Stimulated activated CD4-positive, alpha-beta T cell treated with anti-CD3 and anti-CD28 coated beads, Interleukin-1b, Interleukin-23, amount 100 ng/mL, for 1 hour (primary cell): Measurements from ENCODE around the gene MRPL28.
"Not testable (repeated sequence)": the region's sequence is repeated elsewhere in the genome, so short reads cannot be mapped to it uniquely, and the experiment has no call there.

ENCODE experiments used
- DNase-seq, 2 donors: peaks; one replicate each; pipeline ENCODE4 v3.0.0-alpha.2; 2020; ENCODE audit warnings: low read depth in 2 of 2

Gene MRPL28

DNA sequence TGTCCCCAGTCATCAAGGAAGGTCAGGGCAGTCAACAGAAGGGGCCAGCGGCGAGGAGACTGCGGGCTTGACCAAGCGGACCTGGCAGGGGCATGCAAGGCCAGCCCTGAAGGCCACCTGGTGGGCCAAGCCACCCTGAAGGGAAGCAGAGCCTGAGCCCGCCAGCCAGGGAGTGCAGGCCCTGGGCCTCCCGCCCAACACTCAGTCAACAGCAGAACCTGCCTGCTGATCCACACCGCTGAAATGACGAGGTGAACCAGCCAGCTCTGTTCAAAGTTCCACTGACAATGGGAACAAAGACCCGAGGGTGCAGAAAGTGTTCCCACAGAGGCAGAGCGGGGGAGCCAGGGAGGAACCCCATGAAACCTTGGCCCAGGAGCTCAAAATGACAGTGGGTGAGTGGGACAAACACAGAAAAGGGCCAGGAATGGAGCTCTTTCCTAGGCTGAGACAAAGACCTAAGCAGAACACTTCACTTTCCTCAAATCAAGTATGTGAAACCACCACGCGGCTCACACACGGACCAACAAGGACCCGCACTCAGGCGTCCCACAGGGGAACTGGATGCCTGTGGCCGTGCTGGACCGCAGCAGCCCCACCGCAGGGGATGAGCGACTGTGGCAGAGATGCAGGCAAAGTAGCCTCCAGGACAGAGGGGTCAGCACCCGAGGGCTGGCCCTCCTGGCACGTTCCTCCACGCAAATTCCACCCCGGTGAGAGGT lies 29.8 kb downstream of the MRPL28 start:
- no peak for DNase-seq

GRCh38 chr16:339680-340079 lies 30.7 kb downstream of the MRPL28 start:
- no peak for DNase-seq

DNA sequence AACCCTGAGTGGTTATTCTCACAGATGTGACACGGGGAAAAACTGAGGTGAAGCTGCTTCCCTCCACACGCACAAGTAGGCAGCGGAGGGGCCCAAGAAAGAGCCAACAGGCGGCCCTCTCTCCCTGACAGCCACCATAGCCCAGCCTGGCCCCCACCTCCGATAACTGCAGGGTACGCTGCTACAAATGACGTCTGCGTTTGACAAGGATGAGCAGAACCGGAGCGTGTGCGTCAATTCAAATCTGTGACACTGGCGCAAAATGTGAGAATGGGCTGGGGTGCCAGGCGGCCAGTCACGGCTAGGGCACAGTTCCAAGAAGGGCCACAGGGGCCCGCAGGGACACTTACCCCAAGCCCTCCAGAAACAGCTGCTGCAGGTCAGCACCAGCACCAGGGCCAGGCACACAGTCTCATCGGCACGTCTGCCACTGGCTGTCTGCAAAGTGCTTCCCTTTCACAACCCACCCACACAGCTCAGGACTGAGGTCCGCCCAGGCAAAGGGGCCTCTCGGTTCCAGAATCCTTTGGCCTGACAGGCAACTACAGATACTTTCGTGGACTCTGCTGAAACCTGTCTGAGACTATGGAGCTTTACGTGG lies 32.3 kb downstream of the MRPL28 start:
- DNase-seq, result no peak

DNA sequence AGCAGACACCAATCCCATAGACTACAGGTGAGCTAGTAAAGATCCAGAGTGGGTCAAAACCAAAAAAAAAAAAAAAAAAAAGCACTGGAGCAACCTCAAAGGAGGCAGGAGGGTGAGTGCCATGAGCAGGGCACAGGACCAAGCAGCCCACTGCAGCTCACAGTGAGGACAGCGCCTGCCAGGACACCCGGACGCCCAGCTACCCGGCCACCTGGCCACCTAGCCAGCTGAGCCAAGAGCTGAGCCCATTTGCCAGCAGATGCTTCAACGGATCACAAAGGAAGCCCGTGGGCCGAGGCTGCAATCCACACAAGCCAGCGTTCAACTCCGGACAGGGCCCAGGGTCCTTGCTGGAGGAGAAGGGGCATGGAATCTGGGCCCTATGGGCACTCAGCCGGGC lies 32.9 kb downstream of the MRPL28 start:
- DNase-seq, result no peak

- no peak for DNase-seq
Observed at GRCh38 chr16:336269-336668, 34.1 kb downstream of the MRPL28 start.

- DNase-seq, result not testable (repeated sequence)
Observed at GRCh38 chr16:334861-335632, 35.3 kb downstream of the MRPL28 start.

- DNase-seq, result not testable (repeated sequence)
Observed at GRCh38 chr16:334164-334832, 36.0 kb downstream of the MRPL28 start.

GRCh38 chr16:333406-334094 lies 36.8 kb downstream of the MRPL28 start:
- no peak for DNase-seq

- not testable (repeated sequence) for DNase-seq
Observed at GRCh38 chr16:331181-331814, 39.0 kb downstream of the MRPL28 start.

GRCh38 chr16:330741-331140 lies 39.6 kb downstream of the MRPL28 start:
- no peak for DNase-seq

- no peak for DNase-seq
Observed at GRCh38 chr16:325375-326145, 44.8 kb downstream of the MRPL28 start.

DNA sequence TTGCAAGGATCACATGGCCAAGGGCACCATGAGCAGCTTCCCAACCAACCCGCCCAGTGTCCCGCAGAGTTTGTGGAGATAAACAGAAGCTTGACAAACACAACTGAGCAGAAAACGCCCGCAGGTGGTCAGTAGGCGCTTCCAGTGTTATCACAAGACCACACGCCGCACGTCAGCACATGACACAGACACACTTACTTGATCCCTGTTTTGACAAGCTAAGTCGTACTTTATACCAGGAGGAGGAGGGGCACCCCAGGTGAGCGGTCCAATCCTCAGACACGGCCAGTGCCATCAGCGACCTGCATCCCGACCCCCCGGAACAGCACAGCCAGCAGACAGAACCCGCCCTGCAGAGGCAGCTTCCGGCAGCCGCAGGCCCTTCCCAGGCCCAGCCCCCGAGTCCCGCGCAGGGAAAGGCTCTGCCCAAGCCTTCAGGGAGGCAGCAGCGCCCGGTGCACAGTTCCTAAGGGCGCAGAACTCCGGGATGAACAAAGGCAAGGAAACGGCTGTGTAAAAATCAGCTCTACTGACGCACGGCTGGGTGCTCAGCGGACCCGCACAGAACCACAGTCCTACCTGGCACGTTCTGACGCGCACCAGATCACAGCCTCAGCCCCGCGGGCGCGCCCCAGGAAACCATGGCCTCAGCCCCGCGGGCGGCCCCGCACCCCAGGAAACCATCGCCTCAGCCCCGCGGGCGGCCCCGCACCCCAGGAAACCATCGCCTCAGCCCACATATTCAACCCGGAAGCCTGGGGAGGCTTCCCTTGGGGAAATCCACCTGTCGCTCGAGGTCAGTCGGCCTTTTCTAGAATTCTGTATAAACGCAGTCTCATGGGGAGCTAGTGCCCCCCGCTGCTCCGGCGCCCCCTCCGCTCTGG lies 45.6 kb downstream of the MRPL28 start:
- no peak for DNase-seq

DNA sequence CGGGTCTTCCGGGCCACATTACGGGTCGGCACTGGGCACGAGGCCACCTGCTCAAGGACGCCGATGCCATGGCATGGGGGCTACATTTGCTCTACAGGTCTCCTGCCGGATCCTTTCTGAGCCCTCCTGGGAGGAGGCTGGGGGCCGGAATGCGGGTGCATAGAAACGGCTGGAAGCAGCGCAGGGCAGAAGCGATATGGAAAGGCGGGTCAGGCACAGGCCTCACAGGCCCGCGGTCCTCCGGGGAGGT lies 46.2 kb downstream of the MRPL28 start:
- DNase-seq, result no peak

- no peak for DNase-seq
Observed at GRCh38 chr16:322476-323143, 47.7 kb downstream of the MRPL28 start.

DNA sequence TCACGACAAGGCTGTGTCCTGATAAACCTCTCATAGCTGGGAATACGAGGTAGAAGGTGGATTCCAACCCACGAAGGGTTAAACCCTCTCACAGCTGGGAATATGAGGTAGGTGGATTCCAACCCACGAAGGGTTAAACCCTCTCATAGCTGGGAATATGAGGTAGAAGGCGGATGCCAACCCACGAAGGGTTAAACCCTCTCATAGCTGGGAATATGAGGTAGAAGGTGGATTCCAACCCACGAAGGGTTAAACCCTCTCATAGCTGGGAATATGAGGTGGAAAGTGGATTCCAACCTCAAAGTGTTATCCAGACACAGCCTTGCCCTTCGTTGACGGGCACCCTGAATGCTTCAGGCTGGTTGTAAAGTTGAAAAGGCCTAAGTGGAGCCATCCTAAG lies 48.8 kb downstream of the MRPL28 start:
- DNase-seq, result no peak

GRCh38 chr16:320206-320605 lies 50.1 kb downstream of the MRPL28 start:
- DNase-seq, result no peak

DNA sequence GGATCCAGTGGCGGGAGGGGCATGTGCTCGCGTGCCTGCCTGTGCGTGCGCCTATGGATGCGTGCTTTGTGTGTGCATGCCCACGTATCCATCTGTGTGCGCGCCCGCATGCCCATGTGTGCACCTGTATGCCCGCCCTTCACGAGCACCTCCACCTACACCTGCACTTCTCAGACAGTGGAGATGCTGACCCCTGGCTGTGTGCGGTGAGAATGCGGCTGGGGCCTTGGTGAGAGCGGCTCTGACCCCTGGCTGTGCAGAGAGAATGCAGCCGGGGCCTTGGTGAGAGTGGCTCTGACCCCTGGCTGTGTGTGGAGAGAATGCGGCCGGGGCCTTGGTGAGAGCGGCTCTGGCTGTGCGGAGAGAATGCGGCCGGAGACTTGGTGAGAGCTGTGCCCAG lies 51.7 kb downstream of the MRPL28 start:
- no peak for DNase-seq

GRCh38 chr16:317583-317982 lies 52.8 kb downstream of the MRPL28 start:
- no peak for DNase-seq
